HCT116 (cell line): Measurements from ENCODE around the gene WDR20. TPM values are rescaled to one million over a fixed set of nuclear protein-coding genes. Genes with fewer than 3 reads are reported as not detected.

ENCODE experiments used
- ATAC-seq: fragments of 200-7000 bp; cut with Tn5 transposase; 2 replicates; pipeline ENCODE4 v1.9.1; 2020; ENCODE audit warnings: mild to moderate bottlenecking, moderate library complexity
- BruUV-seq: library from RNA; stranded (reverse); fragments of 400-500 nt; replicated peaks from 2 replicates; lab custom pipeline; 2021; lab: Mats Ljungman, UMichigan
- CTCF ChIA-PET: fragments of 300-600 bp; sonication (Branson Sonifier 250); formaldehyde crosslinking; loops from one replicate; lab custom pipeline; 2021; ENCODE audit warnings: antibody characterized with exemption; lab: Charles Lee
- POLR2A ChIA-PET: fragments of 300-600, 350-600 bp; sonication (Branson Sonifier 250); formaldehyde crosslinking; loops from one replicate; lab custom pipeline; 2021; ENCODE audit warnings: antibody characterized with exemption; lab: Charles Lee
- RAD21 ChIA-PET, 2 experiments: fragments of 300-600 bp; sonication (Branson Sonifier 250); formaldehyde crosslinking; loops; one replicate each; lab custom pipeline; 2023; ENCODE audit warnings: low total read pairs in 2 of 2; ENCODE audit not compliant: uncharacterized antibody in 2 of 2, unreplicated experiment in 2 of 2, low non-redundant PET in 1 of 2; lab: Charles Lee
- DNase-seq: peaks from one replicate; pipeline ENCODE4 v3.0.0-alpha.2; 2010; ENCODE audit warnings: low read depth, low spot score
- H2AFZ ChIP-seq: fragments of 200-600 bp; shearing (Covaris generic), sonication (generic); 2 replicates; pipeline ENCODE4 v1.6.1; 2017; ENCODE audit warnings: low read depth, mixed run types, mixed read lengths, antibody characterized with exemption, low read length; ENCODE audit not compliant: poor library complexity, severe bottlenecking
- H3K27ac ChIP-seq: 2 replicates; pipeline ENCODE4 v1.5.1; 2012; ENCODE audit warnings: low read depth, low read length
- H3K27me3 ChIP-seq: fragments of 200-600 bp; sonication (generic); 2 replicates; pipeline ENCODE4 v1.6.1; 2016; ENCODE audit warnings: mixed run types, low read length, mixed read lengths; ENCODE audit not compliant: insufficient read depth
- H3K36me3 ChIP-seq, 2 experiments: fragments of 200-500 bp in 1 of 2; fragments of 200-600 bp in 1 of 2; sonication (Bioruptor generic) in 1 of 2; sonication (generic) in 1 of 2; 2 replicates each; pipeline versions ENCODE4 v1.5.1 to v1.6.1; 2014 to 2016; ENCODE audit warnings: low read length in 2 of 2, inconsistent platforms in 1 of 2, mixed read lengths in 1 of 2, mixed run types in 1 of 2; ENCODE audit not compliant: insufficient read depth in 2 of 2, control insufficient read depth in 1 of 2
- H3K4me1 ChIP-seq, 2 experiments: fragments of 200-600 bp in 1 of 2; sonication (generic) in 1 of 2; 2 replicates each; pipeline versions ENCODE4 v1.5.1 to v1.6.1; 2012 to 2017; ENCODE audit warnings: low read length in 2 of 2, inconsistent platforms in 1 of 2, mild to moderate bottlenecking in 1 of 2, mixed read lengths in 1 of 2, mixed run types in 1 of 2, moderate library complexity in 1 of 2; ENCODE audit not compliant: insufficient read depth in 2 of 2, control insufficient read depth in 1 of 2
- H3K4me2 ChIP-seq: fragments of 200-600 bp; sonication (generic); 2 replicates; pipeline ENCODE4 v1.6.1; 2017; ENCODE audit warnings: mixed run types, low read length, mixed read lengths
- H3K4me3 ChIP-seq, 2 experiments: fragments of 200-600 bp in 1 of 2; sonication (generic) in 1 of 2; replicated peaks in 1 of 2; 2 replicates each; pipeline ENCODE4 v1.5.1; 2011 to 2016; ENCODE audit warnings: low read length in 2 of 2, control low read depth in 1 of 2, low read depth in 1 of 2, mild to moderate bottlenecking in 1 of 2, mixed read lengths in 1 of 2, mixed run types in 1 of 2
- H3K79me2 ChIP-seq: fragments of 200-600 bp; sonication (generic); 2 replicates; pipeline ENCODE4 v1.6.1; 2017; ENCODE audit warnings: mild to moderate bottlenecking, mixed run types, low read length, moderate library complexity, mixed read lengths; ENCODE audit not compliant: insufficient read depth
- H3K9ac ChIP-seq: fragments of 200-600 bp; sonication (generic); 2 replicates; pipeline ENCODE4 v1.6.1; 2016; ENCODE audit warnings: low read length, mixed read lengths
- H3K9me2 ChIP-seq: fragments of 200-600 bp; sonication (generic), shearing (Covaris generic); 2 replicates; pipeline ENCODE4 v1.6.1; 2017; ENCODE audit warnings: mixed run types, mild to moderate bottlenecking, moderate library complexity; ENCODE audit not compliant: insufficient read depth
- H3K9me3 ChIP-seq, 2 experiments: fragments of 200-500 bp in 1 of 2; fragments of 200-600 bp in 1 of 2; sonication (Bioruptor generic) in 1 of 2; sonication (generic) in 1 of 2; 2 replicates each; pipeline ENCODE4 v1.6.1; 2014 to 2017; ENCODE audit warnings: low read length in 2 of 2, mixed read lengths in 2 of 2, inconsistent platforms in 1 of 2, low read depth in 1 of 2, mild to moderate bottlenecking in 1 of 2, mixed run types in 1 of 2, moderate library complexity in 1 of 2; ENCODE audit not compliant: control insufficient read depth in 1 of 2, insufficient read depth in 1 of 2
- H4K20me1 ChIP-seq: fragments of 200-600 bp; sonication (generic), shearing (Covaris generic); 2 replicates; pipeline ENCODE4 v1.6.1; 2017; ENCODE audit warnings: mixed run types, mild to moderate bottlenecking, moderate library complexity; ENCODE audit not compliant: insufficient read depth
- ATF3 ChIP-seq: IDR thresholded peaks from 2 replicates; pipeline ENCODE4 v1.6.1; 2012
- CBX3 ChIP-seq: IDR thresholded peaks from 2 replicates; pipeline ENCODE4 v1.6.1; 2012; ENCODE audit warnings: low read depth
- CEBPB ChIP-seq: IDR thresholded peaks from 2 replicates; pipeline ENCODE4 v1.6.1; 2012; ENCODE audit warnings: low read depth
- EGR1 ChIP-seq: IDR thresholded peaks from 2 replicates; pipeline ENCODE4 v1.6.1; 2012; ENCODE audit warnings: low read depth
- EZH2phosphoT487 ChIP-seq: fragments of 200-600 bp; IDR thresholded peaks from 2 replicates; pipeline ENCODE4 v1.6.1; 2018; ENCODE audit warnings: antibody characterized with exemption, borderline replicate concordance
- FOSL1 ChIP-seq: IDR thresholded peaks from 2 replicates; pipeline ENCODE4 v1.6.1; 2012; ENCODE audit warnings: low read depth
- JUND ChIP-seq: IDR thresholded peaks from 2 replicates; pipeline ENCODE4 v1.6.1; 2012
- MAX ChIP-seq: IDR thresholded peaks from 2 replicates; pipeline ENCODE4 v1.6.1; 2012
- POLR2A ChIP-seq: IDR thresholded peaks from 2 replicates; pipeline ENCODE4 v1.7.0; 2011; ENCODE audit warnings: borderline replicate concordance; ENCODE audit not compliant: insufficient read depth, insufficient read length; ENCODE audit errors: extremely low read depth
- POLR2AphosphoS5 ChIP-seq: IDR thresholded peaks from 2 replicates; pipeline ENCODE4 v1.6.1; 2011; ENCODE audit warnings: mild to moderate bottlenecking, low read depth, low read length, moderate library complexity
- SIN3A ChIP-seq: IDR thresholded peaks from 2 replicates; pipeline ENCODE4 v1.6.1; 2012; ENCODE audit warnings: low read depth
- SP1 ChIP-seq: IDR thresholded peaks from 2 replicates; pipeline ENCODE4 v1.6.1; 2012; ENCODE audit warnings: low read depth
- TCF7L2 ChIP-seq: IDR thresholded peaks from 2 replicates; pipeline ENCODE4 v1.7.0; 2011; ENCODE audit warnings: borderline replicate concordance, inconsistent platforms; ENCODE audit not compliant: insufficient read depth, insufficient read length; ENCODE audit errors: extremely low read depth
- YY1 ChIP-seq: IDR thresholded peaks from 2 replicates; pipeline ENCODE4 v1.6.1; 2011; ENCODE audit warnings: low read length, low read depth, moderate library complexity, mild to moderate bottlenecking; ENCODE audit not compliant: insufficient replicate concordance; ENCODE audit errors: extremely low read depth
- ZBTB33 ChIP-seq: IDR thresholded peaks from 2 replicates; pipeline ENCODE4 v1.6.1; 2011; ENCODE audit warnings: mild to moderate bottlenecking, low read length, moderate library complexity; ENCODE audit not compliant: insufficient replicate concordance; ENCODE audit errors: extremely low read depth
- ZFX ChIP-seq: fragments of 450-650 bp; IDR thresholded peaks from 2 replicates; pipeline ENCODE4 v1.6.1; 2017
- ZNF274 ChIP-seq: fragments of 200-500 bp; sonication (Bioruptor generic); IDR thresholded peaks from 2 replicates; pipeline ENCODE4 v1.6.1; 2014; ENCODE audit warnings: mild to moderate bottlenecking, low read depth, low read length, inconsistent platforms
- intact Hi-C: fragments of 100-400 bp; cut with micrococcal nuclease; formaldehyde crosslinking; loops from 2 replicates; pipeline ENCODE4 v1.10.0; 2022
- total RNA-seq: library from RNA; stranded (reverse); gene quantifications from one replicate; pipeline ENCODE4 v1.2.1, GENCODE V29; 2021; ENCODE audit not compliant: unreplicated experiment
- TF ChIP-seq, protein P1 (sequence below), 3 experiments: fragments of 200-600 bp in 1 of 3; sonication (generic) in 1 of 3; IDR thresholded peaks in 2 of 3; conservative IDR thresholded peaks in 1 of 3; 2 replicates each; pipeline ENCODE4 v1.5.1; 2012 to 2017; ENCODE audit warnings: low read depth in 2 of 3, low read length in 2 of 3, antibody characterized with exemption in 1 of 3, borderline replicate concordance in 1 of 3, control low read depth in 1 of 3, mild to moderate bottlenecking in 1 of 3, mixed read lengths in 1 of 3, mixed run types in 1 of 3, moderate library complexity in 1 of 3; ENCODE audit not compliant: insufficient read depth in 1 of 3

WDR20 gene
- total RNA-seq, 1 experiment from 2014 or later: 21.1 TPM

- no peaks in the 10 kb centered on the region for H3K27me3 ChIP-seq
- H4K20me1 ChIP-seq: no peaks in the 10 kb centered on the region
- POLR2A ChIA-PET: no interaction called here
- CTCF ChIA-PET: no interaction called here
- H3K27ac ChIP-seq: no peak overlapping the region
- intact Hi-C loops: no loop called here
- H3K4me2 ChIP-seq: no peak overlapping the region
- ATAC-seq (no peak), DNase-seq (no peak)
- H2AFZ ChIP-seq: no peak overlapping the region
- no peak for TF ChIP-seq ZNF274
- TF ChIP-seq MAX: no peak
- no peak for TF ChIP-seq ZFX
- no peak for TF ChIP-seq JUND
- no peak for TF ChIP-seq CBX3
- TF ChIP-seq EGR1: no peak
- TF ChIP-seq FOSL1: no peak
- TF ChIP-seq POLR2A: no peak
- no peak for TF ChIP-seq TCF7L2
- no peak for TF ChIP-seq EZH2phosphoT487
- TF ChIP-seq ATF3: no peak
- TF ChIP-seq SP1: no peak
- no peak for TF ChIP-seq CEBPB
- RAD21 ChIA-PET: no interaction called here
- H3K4me1 ChIP-seq: no peaks in the 10 kb centered on the region
- H3K9ac ChIP-seq: no peak overlapping the region
- no peaks in the 10 kb centered on the region for H3K9me2 ChIP-seq
- no TSS peak for BruUV-seq
- H3K79me2 ChIP-seq: peaks cover 13% of the 10 kb centered on the region; the same call in 1 of the 2 replicates
- H3K9me3 ChIP-seq: no peaks in the 10 kb centered on the region
- H3K4me3 ChIP-seq: no peak overlapping the region
- peaks cover 0 to 4% of the 10 kb centered on the region in 2 experiments; a peak in 1 of 4 replicates for H3K36me3 ChIP-seq
These were observed 57.2 kb downstream of the WDR20 start for GRCh38 chr14:102196902-102197230.

DNA sequence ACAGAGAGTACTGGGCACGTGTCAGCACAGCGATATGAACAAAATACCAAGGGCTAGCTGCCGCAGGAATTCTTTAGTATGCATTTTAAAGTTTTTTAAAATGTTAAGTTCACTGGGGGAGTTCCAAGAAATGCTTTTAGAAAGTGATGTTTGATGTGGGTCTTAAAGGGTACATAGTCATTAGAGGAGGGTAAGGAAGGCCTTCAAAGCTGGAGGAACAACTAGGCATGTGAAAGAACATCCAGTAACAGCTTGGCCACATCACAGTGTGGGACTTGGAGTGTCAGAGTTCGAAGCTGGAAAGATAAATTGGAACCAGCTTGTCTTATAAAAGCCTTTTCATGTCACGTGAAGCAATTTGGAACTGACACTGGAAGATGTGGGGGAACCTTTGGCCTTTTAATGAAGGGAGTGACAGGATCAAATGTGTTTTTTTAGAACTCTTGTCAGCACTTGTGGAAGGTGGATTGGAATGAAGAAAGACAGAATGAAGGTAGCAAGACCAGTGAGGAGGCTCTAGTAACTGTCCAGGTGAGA lies 57.7 kb downstream of the WDR20 start:
- H3K36me3 ChIP-seq: peaks cover 0 to 4% of the 10 kb centered on the region in 2 experiments; a peak in 1 of 4 replicates
- H3K79me2 ChIP-seq: peaks cover 12% of the 10 kb centered on the region; the same call in 1 of the 2 replicates
- CTCF ChIA-PET: no interaction called here
- H3K4me1 ChIP-seq: no peaks in the 10 kb centered on the region
- H3K4me2 ChIP-seq: no peak overlapping the region
- POLR2A ChIA-PET: no interaction called here
- H3K9ac ChIP-seq: no peak overlapping the region
- no peak overlapping the region for H3K4me3 ChIP-seq
- no peak overlapping the region for H3K27ac ChIP-seq
- H4K20me1 ChIP-seq: no peaks in the 10 kb centered on the region
- no peaks in the 10 kb centered on the region for H3K27me3 ChIP-seq
- ATAC-seq (no peak), DNase-seq (no peak)
- intact Hi-C loops: no loop called here
- H2AFZ ChIP-seq: no peak overlapping the region
- H3K9me3 ChIP-seq: no peaks in the 10 kb centered on the region
- RAD21 ChIA-PET: no interaction called here
- BruUV-seq: no TSS peak
- no peaks in the 10 kb centered on the region for H3K9me2 ChIP-seq
- TF ChIP-seq YY1 (no peak), EGR1 (no peak), SP1 (no peak), POLR2AphosphoS5 (no peak), ZBTB33 (no peak), SIN3A (no peak), FOSL1 (no peak), JUND (no peak), MAX (no peak)
- TF ChIP-seq, protein P1, sequence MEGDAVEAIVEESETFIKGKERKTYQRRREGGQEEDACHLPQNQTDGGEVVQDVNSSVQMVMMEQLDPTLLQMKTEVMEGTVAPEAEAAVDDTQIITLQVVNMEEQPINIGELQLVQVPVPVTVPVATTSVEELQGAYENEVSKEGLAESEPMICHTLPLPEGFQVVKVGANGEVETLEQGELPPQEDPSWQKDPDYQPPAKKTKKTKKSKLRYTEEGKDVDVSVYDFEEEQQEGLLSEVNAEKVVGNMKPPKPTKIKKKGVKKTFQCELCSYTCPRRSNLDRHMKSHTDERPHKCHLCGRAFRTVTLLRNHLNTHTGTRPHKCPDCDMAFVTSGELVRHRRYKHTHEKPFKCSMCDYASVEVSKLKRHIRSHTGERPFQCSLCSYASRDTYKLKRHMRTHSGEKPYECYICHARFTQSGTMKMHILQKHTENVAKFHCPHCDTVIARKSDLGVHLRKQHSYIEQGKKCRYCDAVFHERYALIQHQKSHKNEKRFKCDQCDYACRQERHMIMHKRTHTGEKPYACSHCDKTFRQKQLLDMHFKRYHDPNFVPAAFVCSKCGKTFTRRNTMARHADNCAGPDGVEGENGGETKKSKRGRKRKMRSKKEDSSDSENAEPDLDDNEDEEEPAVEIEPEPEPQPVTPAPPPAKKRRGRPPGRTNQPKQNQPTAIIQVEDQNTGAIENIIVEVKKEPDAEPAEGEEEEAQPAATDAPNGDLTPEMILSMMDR (IDR thresholded peaks at IDR 0.05 in 2 of 3, conservative IDR thresholded peaks at IDR 0.05 in 1 of 3; ENCODE audit: borderline replicate concordance in 1 of 3, insufficient read depth in 1 of 3, low read depth in 2 of 3, low read length in 2 of 3): no peak
